MM.1S (cell line): ENCODE measurements around the gene ADAM19.

Source experiments
- DNase-seq: peaks from one replicate; pipeline ENCODE4 v3.0.0-alpha.2; 2015
- H2AFZ ChIP-seq: fragments of 300-600 bp; sonication (generic); 2 replicates; pipeline ENCODE4 v1.6.0; 2016; ENCODE audit warnings: antibody characterized with exemption, low read length
- H3F3A ChIP-seq: fragments of 300-600 bp; sonication (generic); 2 replicates; pipeline ENCODE4 v1.6.1; 2016; ENCODE audit warnings: mild to moderate bottlenecking, antibody characterized with exemption, low read length, moderate library complexity, mixed read lengths; ENCODE audit not compliant: insufficient read depth
- H3K27ac ChIP-seq: fragments of 300-600 bp; sonication (generic); 2 replicates; pipeline ENCODE4 v1.5.1; 2016; ENCODE audit warnings: mild to moderate bottlenecking, low read length
- H3K27me3 ChIP-seq: fragments of 300-600 bp; sonication (generic); replicated peaks from 2 replicates; pipeline ENCODE4 v1.6.0; 2016; ENCODE audit warnings: low read length; ENCODE audit not compliant: insufficient read depth
- H3K36me3 ChIP-seq: fragments of 300-600 bp; sonication (generic); replicated peaks from 2 replicates; pipeline ENCODE4 v1.6.1; 2016; ENCODE audit warnings: mild to moderate bottlenecking, low read length, mixed read lengths; ENCODE audit not compliant: insufficient read depth
- H3K4me1 ChIP-seq: fragments of 300-600 bp; sonication (generic); 2 replicates; pipeline ENCODE4 v1.6.1; 2016; ENCODE audit warnings: low read length, mixed read lengths
- H3K4me2 ChIP-seq: fragments of 300-600 bp; sonication (generic); 2 replicates; pipeline ENCODE4 v1.6.0; 2016; ENCODE audit warnings: low read depth, low read length
- H3K4me3 ChIP-seq: fragments of 300-600 bp; sonication (generic); 2 replicates; pipeline ENCODE4 v1.5.1; 2016; ENCODE audit warnings: low read length, mixed read lengths
- H3K79me2 ChIP-seq: fragments of 300-600 bp; sonication (generic); 2 replicates; pipeline ENCODE4 v1.6.1; 2016; ENCODE audit warnings: mixed run types, low read length, mixed read lengths
- H3K9ac ChIP-seq: fragments of 300-600 bp; sonication (generic); 2 replicates; pipeline ENCODE4 v1.6.1; 2016; ENCODE audit warnings: low read length, mixed read lengths
- H3K9me2 ChIP-seq: fragments of 300-600 bp; sonication (generic); replicated peaks from 2 replicates; pipeline ENCODE4 v1.6.1; 2016; ENCODE audit warnings: mild to moderate bottlenecking, low read length, mixed read lengths; ENCODE audit not compliant: insufficient read depth
- H3K9me3 ChIP-seq: fragments of 300-600 bp; sonication (generic); replicated peaks from 2 replicates; pipeline ENCODE4 v1.6.1; 2016; ENCODE audit warnings: mild to moderate bottlenecking, low read length, mixed read lengths; ENCODE audit not compliant: insufficient read depth
- H4K20me1 ChIP-seq: fragments of 300-600 bp; sonication (generic); 2 replicates; pipeline ENCODE4 v1.6.1; 2016; ENCODE audit warnings: mild to moderate bottlenecking, low read length, moderate library complexity, mixed read lengths; ENCODE audit not compliant: insufficient read depth
- CTCF ChIP-seq: fragments of 300-600 bp; sonication (generic); IDR thresholded peaks from 2 replicates; pipeline ENCODE4 v1.5.1; 2016; ENCODE audit warnings: antibody characterized with exemption, low read length, mixed read lengths
- EZH2 ChIP-seq: fragments of 300-600 bp; sonication (generic); optimal IDR thresholded peaks from 2 replicates; pipeline ENCODE3; 2017; ENCODE audit warnings: low read depth, mild to moderate bottlenecking, antibody characterized with exemption, low read length, mixed read lengths
- EZH2phosphoT487 ChIP-seq: fragments of 300-600 bp; sonication (generic); IDR thresholded peaks from 2 replicates; pipeline ENCODE4 v1.6.1; 2018; ENCODE audit warnings: antibody characterized with exemption, low read length

ADAM19 gene

DNA sequence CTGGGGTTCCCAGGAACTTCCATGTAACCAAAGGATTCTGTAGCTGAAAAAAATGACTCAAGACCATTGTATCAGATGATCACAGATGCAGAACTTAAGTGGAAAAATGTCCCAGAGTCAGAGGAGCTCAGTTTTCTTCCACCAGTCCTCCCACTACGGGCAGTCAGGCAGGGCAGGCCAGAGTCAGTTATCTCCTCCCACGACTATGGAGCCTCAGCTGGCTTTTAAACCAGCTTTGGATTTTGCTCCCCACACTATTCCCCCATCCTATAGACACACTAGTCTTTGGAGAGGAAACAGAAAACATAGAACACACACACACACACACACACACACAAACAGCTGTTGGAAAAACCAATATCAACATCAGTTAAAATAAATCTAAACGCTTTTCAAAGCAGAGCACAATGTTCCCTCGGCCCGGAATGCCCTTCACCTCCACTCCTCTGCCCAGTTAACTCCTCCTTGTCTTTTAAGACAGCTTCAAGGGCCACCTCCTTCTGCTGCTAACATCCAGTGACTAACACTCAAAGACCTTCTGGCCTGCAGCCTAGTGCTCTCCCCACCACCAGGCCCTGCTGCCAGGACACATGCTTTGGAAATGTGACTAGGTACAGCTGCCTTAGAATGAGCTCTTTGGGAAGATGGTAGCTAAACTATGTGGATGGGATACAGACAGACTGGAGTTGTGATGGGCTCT, 58.8 kb downstream of the ADAM19 start:
- Histone ChIP-seq H3K27me3 (no peaks in the 10 kb centered on the region), H3K4me2 (no peak overlapping the region), H3K4me1 (no peaks in the 10 kb centered on the region), H3K9ac (no peak overlapping the region), H3K79me2 (no peaks in the 10 kb centered on the region), H2AFZ (no peak overlapping the region), H3K4me3 (no peak overlapping the region), H3F3A (no peaks in the 10 kb centered on the region), H3K9me2 (no peaks in the 10 kb centered on the region), H3K9me3 (no peaks in the 10 kb centered on the region), H3K27ac (no peak overlapping the region), H3K36me3 (no peaks in the 10 kb centered on the region), H4K20me1 (no peaks in the 10 kb centered on the region)
- no peak for DNase-seq
- TF ChIP-seq CTCF (no peak), EZH2 (no peak), EZH2phosphoT487 (no peak)

GRCh38 chr5:157516006-157516405, 59.6 kb downstream of the ADAM19 start:
- no peaks in the 10 kb centered on the region for H3K9me3 ChIP-seq
- no peak overlapping the region for H3K27ac ChIP-seq
- no peaks in the 10 kb centered on the region for H3K4me1 ChIP-seq
- no peaks in the 10 kb centered on the region for H4K20me1 ChIP-seq
- H3K4me2 ChIP-seq = no peak overlapping the region
- no peaks in the 10 kb centered on the region for H3K27me3 ChIP-seq
- H3K4me3 ChIP-seq = no peak overlapping the region
- H3K36me3 ChIP-seq = no peaks in the 10 kb centered on the region
- no peak for DNase-seq
- TF ChIP-seq EZH2 (no peak), CTCF (no peak), EZH2phosphoT487 (no peak)
- H3K9me2 ChIP-seq = no peaks in the 10 kb centered on the region
- no peak overlapping the region for H2AFZ ChIP-seq
- H3K79me2 ChIP-seq = no peaks in the 10 kb centered on the region
- no peak overlapping the region for H3K9ac ChIP-seq
- no peaks in the 10 kb centered on the region for H3F3A ChIP-seq

- H3K4me1 ChIP-seq = no peaks in the 10 kb centered on the region
- no peaks in the 10 kb centered on the region for H3K9me2 ChIP-seq
- TF ChIP-seq EZH2phosphoT487 = no peak
- TF ChIP-seq CTCF = no peak
- no peak for TF ChIP-seq EZH2
- H3K9ac ChIP-seq = no peak overlapping the region
- no peaks in the 10 kb centered on the region for H3K9me3 ChIP-seq
- no peaks in the 10 kb centered on the region for H3K36me3 ChIP-seq
- no peak overlapping the region for H3K27ac ChIP-seq
- no peak overlapping the region for H3K4me2 ChIP-seq
- H3K4me3 ChIP-seq = no peak overlapping the region
- no peak for DNase-seq
- H2AFZ ChIP-seq = no peak overlapping the region
- H3K79me2 ChIP-seq = no peaks in the 10 kb centered on the region
- no peaks in the 10 kb centered on the region for H3F3A ChIP-seq
- no peaks in the 10 kb centered on the region for H3K27me3 ChIP-seq
- H4K20me1 ChIP-seq = no peaks in the 10 kb centered on the region
Measured at GRCh38 chr5:157514974-157515373, 60.6 kb downstream of the ADAM19 start.
